GM21786 (cell line): ENCODE data around the gene MIS18A.

Experiments
- ATAC-seq: cut with Tn5 transposase; IDR thresholded peaks from one replicate; pipeline ENCODE4 v1.9.1; 2021; ENCODE audit not compliant: unreplicated experiment

The MIS18A gene

GRCh38 chr21:32256873-32257620, 21.8 kb downstream of the MIS18A start:
- no peak for ATAC-seq

- ATAC-seq, result no peak
These were observed 22.6 kb downstream of the MIS18A start for GRCh38 chr21:32256251-32256650.

GRCh38 chr21:32253215-32253641, 25.6 kb downstream of the MIS18A start:
- ATAC-seq, result no peak

- ATAC-seq, result no peak
These were observed 26.7 kb downstream of the MIS18A start for GRCh38 chr21:32252136-32252535.

- ATAC-seq, result no peak
These were observed 29.2 kb downstream of the MIS18A start for GRCh38 chr21:32249511-32250280.

GRCh38 chr21:32248571-32249461, 30.0 kb downstream of the MIS18A start:
- ATAC-seq, result no peak

GRCh38 chr21:32246571-32247140, 32.2 kb downstream of the MIS18A start:
- no peak for ATAC-seq

GRCh38 chr21:32245971-32246370, 32.9 kb downstream of the MIS18A start:
- ATAC-seq, result no peak

GRCh38 chr21:32240851-32241687, 37.8 kb downstream of the MIS18A start:
- ATAC-seq, result no peak

- ATAC-seq, result no peak
These were observed 39.3 kb downstream of the MIS18A start for GRCh38 chr21:32239551-32239950.

GRCh38 chr21:32238063-32238462, 40.8 kb downstream of the MIS18A start:
- no peak for ATAC-seq

- no peak for ATAC-seq
These were observed 41.8 kb downstream of the MIS18A start for GRCh38 chr21:32237021-32237420.

- no peak for ATAC-seq
These were observed 45.0 kb downstream of the MIS18A start for GRCh38 chr21:32233722-32234301.

- no peak for ATAC-seq
These were observed 45.7 kb downstream of the MIS18A start for GRCh38 chr21:32233055-32233546.

GRCh38 chr21:32226444-32226843, 52.4 kb downstream of the MIS18A start:
- ATAC-seq, result no peak
